ENCODE data around the gene SNX33.
"Not testable (repeated sequence)": the region's sequence is repeated elsewhere in the genome, so short reads cannot be mapped to it uniquely, and the experiment has no call there.

Gene SNX33

GRCh38 chr15:75647370-75648155, at the start of gene SNX33:
TSS of gene SNX33 (plus strand) at chr15:75647912. CDS start at chr15:75649103, 1,191 bp downstream.
- DNase-seq (ENCODE audit: low read depth in 2 of 2): peak in 1 of 2 donors; percentile 24

DNA sequence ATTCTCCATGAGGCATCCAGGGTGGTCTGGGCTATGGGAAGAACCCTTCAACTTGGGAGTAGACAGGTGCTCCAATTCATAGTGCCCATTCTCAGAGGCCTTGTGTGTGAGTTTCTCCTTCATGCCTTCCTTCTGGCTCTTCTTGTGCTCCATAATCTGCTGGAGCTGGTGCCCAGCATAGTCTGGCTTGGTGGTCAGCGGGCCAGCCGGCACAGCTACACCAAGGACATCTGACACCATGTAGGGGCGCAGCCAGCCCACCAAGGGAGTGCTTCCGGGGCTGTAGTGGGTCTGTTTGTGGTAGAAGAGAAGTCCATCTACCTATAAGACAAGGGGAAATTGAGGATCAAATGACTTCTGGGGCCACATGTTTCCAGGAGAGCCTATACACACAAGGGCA, 49.4 kb upstream of the SNX33 start:
- no peak for DNase-seq (ENCODE audit: low read depth in 2 of 2)

- DNase-seq (ENCODE audit: low read depth in 2 of 2): no peak
Measured at GRCh38 chr15:75599401-75599800, 48.3 kb upstream of the SNX33 start.

DNA sequence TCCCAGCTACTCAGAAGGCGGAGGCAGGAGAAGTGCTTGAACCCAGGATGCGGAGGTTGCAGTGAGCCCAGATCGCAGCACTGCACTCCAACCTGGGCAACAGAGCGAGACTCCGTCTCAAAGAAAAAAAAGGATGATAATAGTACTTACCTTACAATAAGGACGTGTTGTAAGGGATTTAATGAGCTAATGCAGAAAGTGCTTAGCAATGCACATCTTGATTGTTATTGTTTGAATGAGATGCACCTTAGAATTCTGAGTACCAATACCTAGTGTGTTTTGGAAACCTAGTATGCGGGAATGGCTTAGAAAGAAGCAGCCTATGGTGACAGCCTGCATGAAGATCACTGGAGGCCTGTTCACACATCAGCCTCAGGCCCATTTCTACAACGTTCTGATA, 41.7 kb upstream of the SNX33 start:
- no peak for DNase-seq (ENCODE audit: low read depth in 2 of 2)

GRCh38 chr15:75606711-75607699, 40.7 kb upstream of the SNX33 start:
- DNase-seq (ENCODE audit: low read depth in 2 of 2): no peak

DNA sequence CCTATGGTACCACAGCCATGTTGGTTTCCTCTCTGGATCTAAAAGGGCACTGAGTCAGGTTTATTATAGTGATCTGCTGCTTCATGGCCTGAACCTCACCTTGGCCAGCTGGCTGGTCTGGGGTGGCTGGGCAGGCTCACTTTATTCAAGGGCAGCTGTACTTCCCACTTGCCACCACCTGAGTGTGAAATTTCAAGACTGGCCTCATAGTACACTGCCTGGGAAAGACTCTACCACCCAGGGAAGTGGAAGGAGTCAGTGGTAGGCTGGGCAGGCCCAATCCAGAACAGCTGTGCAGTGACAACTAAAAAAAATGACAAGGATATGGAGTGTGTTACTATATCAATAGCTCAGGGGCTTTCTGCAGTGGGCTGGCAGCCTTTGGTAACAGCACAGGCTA, 30.9 kb upstream of the SNX33 start:
- no peak for DNase-seq (ENCODE audit: low read depth in 2 of 2)

GRCh38 chr15:75620058-75620820, 27.5 kb upstream of the SNX33 start:
- DNase-seq (ENCODE audit: low read depth in 2 of 2): no peak

- no peak for DNase-seq (ENCODE audit: low read depth in 2 of 2)
Measured at GRCh38 chr15:75620841-75621391, 26.8 kb upstream of the SNX33 start.

DNA sequence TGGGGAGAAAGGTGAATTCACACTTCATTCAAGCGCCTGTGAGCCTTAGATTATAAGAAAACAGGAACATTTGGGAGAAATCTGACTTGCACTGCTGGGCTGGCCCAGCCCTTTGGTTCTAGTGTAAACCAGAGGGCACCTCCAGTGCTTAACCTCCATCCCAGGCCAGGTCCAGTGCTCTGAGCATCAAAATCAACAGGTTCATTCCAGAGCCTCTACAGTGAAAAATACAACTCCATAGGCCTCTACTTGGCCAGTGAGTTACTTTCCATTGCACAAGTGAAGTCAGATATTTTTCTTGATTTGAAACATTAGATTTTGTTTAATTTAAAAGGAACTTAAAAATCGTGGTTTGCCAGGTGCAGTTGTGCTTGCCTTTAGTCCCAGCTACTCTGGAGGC, 25.2 kb upstream of the SNX33 start:
- DNase-seq (ENCODE audit: low read depth in 2 of 2): no peak

DNA sequence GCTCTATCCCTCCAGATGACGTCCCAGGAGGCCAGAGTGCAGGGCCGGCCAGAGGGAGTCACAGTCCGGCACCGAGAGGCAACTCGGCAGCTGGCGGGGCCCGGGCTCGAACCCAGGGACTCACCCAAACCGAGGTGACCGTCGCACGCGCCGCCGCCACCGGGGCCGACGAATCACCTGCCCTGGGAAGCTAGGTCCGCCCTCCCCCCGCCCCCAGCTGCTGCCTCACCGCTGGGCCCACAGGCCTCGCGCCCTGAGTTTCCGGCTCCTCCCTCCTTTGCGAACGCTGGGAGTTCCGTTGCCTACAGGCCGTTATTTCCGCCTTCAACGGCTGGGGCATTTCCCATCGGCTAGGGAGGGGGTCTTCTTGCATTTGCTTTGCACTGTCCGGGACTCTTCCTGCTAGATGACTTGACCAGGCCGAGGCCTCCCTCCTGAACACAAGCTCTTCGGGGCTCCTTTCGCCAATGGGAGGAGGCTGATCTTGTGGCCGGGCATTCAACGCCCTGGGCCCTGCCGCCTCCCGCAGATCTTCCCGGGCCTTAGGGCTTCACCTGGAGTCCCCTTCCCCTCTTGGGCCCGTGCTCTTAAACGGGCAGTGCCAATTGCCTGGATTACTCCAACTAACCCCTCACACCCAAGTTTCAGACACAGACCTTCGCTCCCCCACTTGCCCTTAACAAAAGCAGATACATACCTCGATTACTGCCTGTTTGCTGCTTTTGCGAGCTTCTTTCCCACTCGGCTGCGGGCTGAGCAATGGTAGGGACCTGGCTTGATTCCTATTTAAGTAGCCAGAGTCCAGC, 22.0 kb upstream of the SNX33 start, which contains the start of gene SNUPN:
Gene SNUPN (minus strand): TSS at position 184 of the 806 bp plus-strand sequence. CDS start 4,674 bp downstream, outside the sequence.
- peak; percentile 83 to 88 for DNase-seq (ENCODE audit: low read depth in 2 of 2)

GRCh38 chr15:75631935-75632334, 15.8 kb upstream of the SNX33 start:
- DNase-seq (ENCODE audit: low read depth in 2 of 2): no peak

- DNase-seq (ENCODE audit: low read depth in 2 of 2): not testable (repeated sequence)
Measured at GRCh38 chr15:75633922-75634321, 13.8 kb upstream of the SNX33 start.

- no peak for DNase-seq (ENCODE audit: low read depth in 2 of 2)
Measured at GRCh38 chr15:75636026-75636425, 11.7 kb upstream of the SNX33 start.

- DNase-seq (ENCODE audit: low read depth in 2 of 2): no peak
Measured at GRCh38 chr15:75637245-75638009, 10.3 kb upstream of the SNX33 start.

GRCh38 chr15:75639191-75639708, 8.5 kb upstream of the SNX33 start:
- DNase-seq (ENCODE audit: low read depth in 2 of 2): no peak

GRCh38 chr15:75639709-75640482, 7.8 kb upstream of the SNX33 start, which contains the start of gene IMP3:
TSS of gene IMP3 (minus strand) at chr15:75640224. CDS start at chr15:75640168, 56 bp downstream.
- DNase-seq (ENCODE audit: low read depth in 2 of 2): peak; percentile 87 to 90

- DNase-seq (ENCODE audit: low read depth in 2 of 2): no peak
Measured at GRCh38 chr15:75640483-75641178, 7.1 kb upstream of the SNX33 start.

DNA sequence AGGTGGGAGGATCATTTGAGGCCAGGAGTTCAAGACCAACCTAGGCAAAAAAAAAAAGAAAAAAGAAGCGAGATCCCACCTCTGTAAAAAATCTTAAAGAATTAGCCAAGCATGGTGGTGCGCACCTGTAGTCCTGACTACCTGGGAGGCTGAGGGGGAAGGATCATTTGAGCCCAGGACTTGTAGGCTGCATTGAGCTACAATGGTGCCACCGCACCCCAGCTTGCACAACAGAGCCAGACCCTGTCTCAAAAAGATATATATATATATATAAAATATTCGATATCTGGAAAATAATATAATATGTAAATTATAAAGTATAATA, 6.6 kb upstream of the SNX33 start:
- no peak for DNase-seq (ENCODE audit: low read depth in 2 of 2)
